ENCODE measurements around the gene IRX3.

Gene IRX3

GRCh38 chr16:54286366-54287130 lies at the start of gene IRX3:
TSS of gene IRX3 (minus strand) at chr16:54286787. CDS start at chr16:54286050, 737 bp downstream.
- no peak for DNase-seq (ENCODE audit: low read depth in 2 of 2)

GRCh38 chr16:54335230-54335629 lies 48.6 kb upstream of the IRX3 start:
- DNase-seq (ENCODE audit: low read depth in 2 of 2), result no peak

GRCh38 chr16:54334208-54334607 lies 47.6 kb upstream of the IRX3 start:
- DNase-seq (ENCODE audit: low read depth in 2 of 2), result no peak

GRCh38 chr16:54331241-54332002 lies 44.8 kb upstream of the IRX3 start:
- DNase-seq (ENCODE audit: low read depth in 2 of 2), result no peak

- no peak for DNase-seq (ENCODE audit: low read depth in 2 of 2)
Observed at GRCh38 chr16:54327609-54328008, 41.0 kb upstream of the IRX3 start.

- DNase-seq (ENCODE audit: low read depth in 2 of 2), result no peak
Observed at GRCh38 chr16:54326266-54326662, 39.7 kb upstream of the IRX3 start.

GRCh38 chr16:54325616-54326265 lies 39.2 kb upstream of the IRX3 start:
- DNase-seq (ENCODE audit: low read depth in 2 of 2), result no peak

- no peak for DNase-seq (ENCODE audit: low read depth in 2 of 2)
Observed at GRCh38 chr16:54324716-54325115, 38.1 kb upstream of the IRX3 start.

GRCh38 chr16:54320697-54321340 lies 34.2 kb upstream of the IRX3 start:
- no peak for DNase-seq (ENCODE audit: low read depth in 2 of 2)

GRCh38 chr16:54318941-54319340 lies 32.4 kb upstream of the IRX3 start:
- no peak for DNase-seq (ENCODE audit: low read depth in 2 of 2)

- DNase-seq (ENCODE audit: low read depth in 2 of 2), result no peak
Observed at GRCh38 chr16:54317101-54317611, 30.6 kb upstream of the IRX3 start.

GRCh38 chr16:54316095-54316889 lies 29.7 kb upstream of the IRX3 start:
- DNase-seq (ENCODE audit: low read depth in 2 of 2), result no peak

- DNase-seq (ENCODE audit: low read depth in 2 of 2), result no peak
Observed at GRCh38 chr16:54313789-54314188, 27.2 kb upstream of the IRX3 start.

- no peak for DNase-seq (ENCODE audit: low read depth in 2 of 2)
Observed at GRCh38 chr16:54312502-54312991, 26.0 kb upstream of the IRX3 start.

- DNase-seq (ENCODE audit: low read depth in 2 of 2), result no peak
Observed at GRCh38 chr16:54309341-54309740, 22.8 kb upstream of the IRX3 start.

GRCh38 chr16:54305080-54305479 lies 18.5 kb upstream of the IRX3 start:
- no peak for DNase-seq (ENCODE audit: low read depth in 2 of 2)

- DNase-seq (ENCODE audit: low read depth in 2 of 2), result no peak
Observed at GRCh38 chr16:54303613-54304012, 17.0 kb upstream of the IRX3 start.

- DNase-seq (ENCODE audit: low read depth in 2 of 2), result no peak
Observed at GRCh38 chr16:54297154-54297553, 10.6 kb upstream of the IRX3 start.

- no peak for DNase-seq (ENCODE audit: low read depth in 2 of 2)
Observed at GRCh38 chr16:54296543-54296942, 10.0 kb upstream of the IRX3 start.

GRCh38 chr16:54291656-54292487 lies 5.3 kb upstream of the IRX3 start:
- no peak for DNase-seq (ENCODE audit: low read depth in 2 of 2)
